Spleen (tissue), 11 donors: Measurements from ENCODE around the gene FBXO10. TPM values are rescaled to one million over a fixed set of nuclear protein-coding genes. Genes with fewer than 3 reads are reported as not detected.
A peak's percentile ranks its signal among the peaks of the same experiment; 100 is the strongest.

ENCODE experiments used
- DNase-seq: peaks from one replicate; pipeline ENCODE4 v3.0.0-alpha.2; 2020
- H3K27ac ChIP-seq, 8 donors: fragments of 200-600 bp; sonication (generic) in 7 of 8; 1 replicate in 4 of 8; 2 replicates in 4 of 8; pipeline versions ENCODE4 v1.5.0 to v1.8.0; 2016 to 2021; ENCODE audit warnings: inconsistent platforms in 4 of 8, mild to moderate bottlenecking in 4 of 8, moderate library complexity in 1 of 8
- H3K27me3 ChIP-seq, 7 donors: fragments of 200-600 bp; sonication (generic) in 6 of 7; replicated peaks in 1 of 7; 1 replicate in 4 of 7; 2 replicates in 3 of 7; pipeline versions ENCODE4 v1.5.0 to v1.8.0; 2016 to 2021; ENCODE audit warnings: inconsistent platforms in 3 of 7, mild to moderate bottlenecking in 1 of 7
- H3K36me3 ChIP-seq, 6 donors: fragments of 200-600 bp; sonication (generic) in 5 of 6; 1 replicate in 4 of 6; 2 replicates in 2 of 6; pipeline versions ENCODE4 v1.5.0 to v1.8.0; 2016 to 2021; ENCODE audit warnings: inconsistent platforms in 2 of 6
- H3K4me1 ChIP-seq, 6 donors: fragments of 200-600 bp; sonication (generic) in 5 of 6; 1 replicate in 3 of 6; 2 replicates in 3 of 6; pipeline versions ENCODE4 v1.5.0 to v1.8.0; 2016 to 2021; ENCODE audit warnings: inconsistent platforms in 3 of 6
- H3K4me3 ChIP-seq, 8 donors: fragments of 200-600 bp; sonication (generic) in 7 of 8; 1 replicate in 4 of 8; 2 replicates in 4 of 8; pipeline versions ENCODE4 v1.5.0 to v1.8.0; 2016 to 2021; ENCODE audit warnings: inconsistent platforms in 4 of 8, mild to moderate bottlenecking in 4 of 8, moderate library complexity in 2 of 8
- H3K9me3 ChIP-seq, 8 donors: fragments of 200-600 bp; sonication (generic) in 7 of 8; 1 replicate in 4 of 8; 2 replicates in 4 of 8; pipeline versions ENCODE4 v1.5.0 to v1.8.0; 2016 to 2021; ENCODE audit warnings: inconsistent platforms in 4 of 8
- CTCF ChIP-seq, 11 experiments: fragments of 200-600 bp in 7 of 11; fragments of 450-650 bp in 4 of 11; sonication (generic) in 4 of 11; IDR thresholded peaks in 8 of 11; conservative IDR thresholded peaks in 3 of 11; 1 replicate in 7 of 11; 2 replicates in 4 of 11; pipeline versions ENCODE4 v1.4.0 to v1.8.0; 2016 to 2021; ENCODE audit warnings: antibody characterized with exemption in 11 of 11, inconsistent platforms in 4 of 11, mild to moderate bottlenecking in 1 of 11
- POLR2A ChIP-seq, 3 donors: fragments of 450-650 bp; IDR thresholded peaks; one replicate each; pipeline ENCODE4 v1.5.1; 2017; ENCODE audit warnings: antibody characterized with exemption in 3 of 3, mild to moderate bottlenecking in 1 of 3
- POLR2AphosphoS5 ChIP-seq, 3 donors: sonication (generic); formaldehyde crosslinking; IDR thresholded peaks; one replicate each; pipeline ENCODE4 v1.5.1; 2017; ENCODE audit warnings: antibody characterized with exemption in 3 of 3
- WGBS, 5 donors: extraction: QIAGEN DNeasy Blood & Tissue Kit in 3 of 5; methylation state at CpG; one replicate each; pipeline versions ENCODE4 v1.1.5 to v1.1.7; 2013 to 2018; 5-methylcytosine and 5-hydroxymethylcytosine counted together
- intact Hi-C: fragments of 100-400 bp; cut with DNase I; formaldehyde crosslinking; loops from one replicate; pipeline ENCODE4 v1.15.0; 2023; ENCODE audit warnings: low total_unique reads
- polyA plus RNA-seq, 3 donors: library from polyadenylated mRNA; stranded (reverse); fragments of 200-250 nt; gene quantifications; one replicate each; pipeline ENCODE4 v1.2.1, GENCODE V29; 2013
- total RNA-seq, 7 donors: library from RNA; depleted of rRNA in 3 of 7; stranded (reverse); fragments of >200 nt in 3 of 7; fragmentation: NEBNext Ultra II Directional in 4 of 7; extraction: Animal tissue kit (Norgen Biotek cat#: 25700) in 4 of 7; gene quantifications; one replicate each; pipeline versions ENCODE4 v1.1.0 to v1.2.1, GENCODE V29; 2016 to 2021
- donor health status: healthy with polysubstance abuse.
- donor health status: DM: no; HTN: no; CAD: no; lungs with moderate emphysema.
- donor health status: DM: no; HTN: no; CAD: no.
- donor health status: Bipolar disorder and iron deficiency.
- donor health status: healthy.
- donor health status: DM: no; HTN: no; CAD: no.
- donor health status: DM: yes; HTN: yes; CAD: no.

Gene FBXO10
- total and polyA plus RNA-seq, 10 donors, result 3.2 to 36.9 (median 18.6) TPM

- H3K27me3 ChIP-seq, result no peaks in the 10 kb centered on the region
- no peak overlapping the region for H3K27ac ChIP-seq
- DNase-seq, result no peak
- peaks cover 5 to 100% (median 86%) of the 10 kb centered on the region in 6 donors for H3K36me3 ChIP-seq
- TF ChIP-seq POLR2AphosphoS5 (IDR thresholded peaks at IDR 0.05) (no peak), POLR2A (IDR thresholded peaks at IDR 0.05) (no peak), CTCF (IDR thresholded peaks at IDR 0.05 in 8 of 11, conservative IDR thresholded peaks at IDR 0.05 in 3 of 11) (no peak)
- peaks cover 0 to 2% (median 0%) of the 10 kb centered on the region in 6 donors for H3K4me1 ChIP-seq
- WGBS, 5 donors, result 55 to 97% (median 73%) methylated on average over 2 to 4 of the region's 4 CpGs
- no peaks in the 10 kb centered on the region for H3K9me3 ChIP-seq
- intact Hi-C loops, result no loop called here
- no peak overlapping the region for H3K4me3 ChIP-seq
These were observed 80.2 kb downstream of the FBXO10 start for GRCh38 chr9:37496020-37496419.

- no peak for DNase-seq
- H3K4me3 ChIP-seq, result no peak overlapping the region
- intact Hi-C loops, result no loop called here
- 95 to 99% (median 96%) methylated on average over 5 of the region's 5 CpGs for WGBS, 5 donors
- no peak for TF ChIP-seq POLR2AphosphoS5 (IDR thresholded peaks at IDR 0.05)
- no peak for TF ChIP-seq POLR2A (IDR thresholded peaks at IDR 0.05)
- TF ChIP-seq CTCF (IDR thresholded peaks at IDR 0.05 in 8 of 11, conservative IDR thresholded peaks at IDR 0.05 in 3 of 11), result no peak
- H3K4me1 ChIP-seq, result no peaks in the 10 kb centered on the region
- no peaks in the 10 kb centered on the region for H3K9me3 ChIP-seq
- no peaks in the 10 kb centered on the region for H3K27me3 ChIP-seq
- peaks cover 5 to 100% (median 86%) of the 10 kb centered on the region in 6 donors for H3K36me3 ChIP-seq
- H3K27ac ChIP-seq, result no peak overlapping the region
These were observed 80.6 kb downstream of the FBXO10 start for GRCh38 chr9:37495571-37495970.

- Histone ChIP-seq H3K27me3 (no peaks in the 10 kb centered on the region), H3K4me3 (no peak overlapping the region), H3K4me1 (peaks cover 0 to 24% (median 13%) of the 10 kb centered on the region in 6 donors), H3K36me3 (peaks cover 5 to 93% (median 67%) of the 10 kb centered on the region in 6 donors), H3K9me3 (no peaks in the 10 kb centered on the region), H3K27ac (no peak overlapping the region)
- WGBS, 5 donors, result 78 to 97% (median 88%) methylated on average over 1 of the region's 1 CpG
- TF ChIP-seq POLR2A (IDR thresholded peaks at IDR 0.05) (no peak), CTCF (IDR thresholded peaks at IDR 0.05 in 8 of 11, conservative IDR thresholded peaks at IDR 0.05 in 3 of 11) (no peak)
- intact Hi-C loops, result no loop called here
- no peak for DNase-seq
These were observed 84.2 kb downstream of the FBXO10 start for GRCh38 chr9:37491939-37492338.

- peak overlapping the region in 4 of 8 donors; percentile 76 to 88 (median 82) for H3K27ac ChIP-seq
- intact Hi-C loops, result loop anchor here (10.0 kb wide), 1 partner anchor 108 kb away; the partner anchor contains the start of gene TOMM5
These were observed 89.3 kb downstream of the FBXO10 start for GRCh38 chr9:37486616-37487548.

More at GRCh38 chr9:37486616-37487548, 89.3 kb downstream of the FBXO10 start:
- Histone ChIP-seq H3K27me3 (peaks cover 0 to 3% (median 0%) of the 10 kb centered on the region in 7 donors), H3K9me3 (no peaks in the 10 kb centered on the region), H3K4me3 (peak overlapping the region in 7 of 8 donors; percentile 56 to 93 (median 72)), H3K36me3 (peaks cover 0 to 44% (median 23%) of the 10 kb centered on the region in 6 donors), H3K4me1 (peaks cover 15 to 47% (median 30%) of the 10 kb centered on the region in 6 donors)
- no peak for DNase-seq
- 25 to 39% (median 31%) methylated on average over 7 of the region's 7 CpGs for WGBS, 5 donors
- TF ChIP-seq POLR2AphosphoS5 (IDR thresholded peaks at IDR 0.05) (no peak), CTCF (IDR thresholded peaks at IDR 0.05 in 8 of 11, conservative IDR thresholded peaks at IDR 0.05 in 3 of 11) (no peak), POLR2A (IDR thresholded peaks at IDR 0.05) (no peak)
